ENCODE results near the gene MAD1L1.

DNA sequence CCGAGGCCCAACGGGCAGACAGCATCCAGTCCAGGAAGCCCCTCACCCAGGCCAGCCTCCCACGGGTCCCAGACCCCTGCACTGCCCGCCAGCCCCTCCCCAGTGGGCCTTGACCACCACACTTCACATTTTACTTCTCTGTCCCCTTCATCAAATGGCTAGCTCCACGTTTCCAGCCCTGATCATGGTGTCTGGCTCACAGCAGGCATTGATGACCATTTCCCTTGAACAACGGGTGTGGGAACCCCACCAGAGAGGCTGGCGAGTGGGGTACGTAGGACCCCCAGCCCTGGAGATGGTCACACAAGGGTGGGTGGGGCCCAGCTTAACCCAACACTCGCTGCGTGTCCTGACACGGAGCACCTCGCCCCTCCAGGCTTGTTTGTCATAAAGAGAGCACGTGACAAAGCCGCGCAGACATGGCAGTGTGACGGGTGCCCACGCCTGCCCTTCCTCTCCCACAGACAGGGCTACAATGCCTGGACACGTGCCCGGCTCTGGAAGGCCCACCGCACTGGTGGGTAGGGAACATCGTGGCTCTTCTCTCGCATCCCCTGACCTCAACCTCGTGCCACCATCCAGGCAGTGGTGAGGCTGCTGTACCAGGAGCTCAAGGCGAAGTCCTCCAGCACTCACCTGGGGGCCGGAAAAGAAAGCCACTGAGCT lies 267.7 kb downstream of the MAD1L1 start:
- TF ChIP-seq CTCF (IDR thresholded peaks at IDR 0.05; ENCODE audit: insufficient read depth, low read length, poor library complexity, severe bottlenecking) (no peak), EZH2phosphoT487 (conservative IDR thresholded peaks at IDR 0.05; ENCODE audit: low read length) (no peak)
